HTERT RPE-1 (cell line): ENCODE data around the gene TEK.

Source experiments
- in situ Hi-C: fragments of 300-500 bp; cut with MboI; formaldehyde crosslinking; loops from 4 replicates; pipeline ENCODE4 v1.14.3; 2020; ENCODE audit warnings: low sequenced_read_pairs

The TEK gene

DNA sequence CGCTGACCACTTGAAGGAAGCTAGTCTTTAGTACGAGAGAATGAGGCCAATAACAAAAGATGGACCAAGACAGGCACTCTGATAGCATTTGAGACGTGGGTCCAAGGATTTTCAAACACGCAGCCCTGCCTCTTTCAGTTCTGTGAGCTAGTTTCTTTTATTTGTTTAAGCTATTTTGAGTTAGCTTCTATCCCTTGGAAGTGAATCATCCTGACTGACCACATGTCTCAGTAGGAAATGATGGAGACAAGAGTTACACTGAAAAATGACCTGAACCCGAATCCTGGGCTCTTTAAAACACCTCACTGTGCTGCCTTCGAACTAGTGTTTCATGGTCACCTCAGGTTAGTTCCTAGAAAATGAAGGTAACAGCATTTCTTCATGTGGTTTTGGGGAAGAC lies 9.9 kb downstream of the TEK start:
- in situ Hi-C loops: no loop called here

GRCh38 chr9:27124151-27124550 lies 15.1 kb downstream of the TEK start:
- in situ Hi-C loops: no loop called here

DNA sequence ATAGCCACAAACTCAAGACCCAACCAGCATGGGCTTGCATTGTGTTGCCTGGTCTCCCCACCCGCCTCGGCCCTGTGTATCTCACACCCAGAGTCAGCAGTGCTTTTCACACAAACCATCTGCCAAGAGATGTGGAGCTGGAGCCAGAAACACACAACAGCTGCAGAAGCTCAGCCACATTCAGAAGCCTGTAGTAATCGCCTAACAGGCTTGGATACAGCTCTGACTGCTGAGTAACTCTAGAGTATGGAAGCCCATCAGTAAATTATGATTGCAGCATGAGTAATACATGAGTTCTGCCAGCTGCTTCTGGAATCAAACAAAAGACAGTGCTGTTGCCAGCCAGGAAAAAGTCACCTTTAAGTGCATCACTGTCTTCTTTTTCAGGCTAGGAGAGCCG lies 16.0 kb downstream of the TEK start:
- in situ Hi-C loops: no loop called here

GRCh38 chr9:27125936-27126335 lies 16.9 kb downstream of the TEK start:
- in situ Hi-C loops: no loop called here

DNA sequence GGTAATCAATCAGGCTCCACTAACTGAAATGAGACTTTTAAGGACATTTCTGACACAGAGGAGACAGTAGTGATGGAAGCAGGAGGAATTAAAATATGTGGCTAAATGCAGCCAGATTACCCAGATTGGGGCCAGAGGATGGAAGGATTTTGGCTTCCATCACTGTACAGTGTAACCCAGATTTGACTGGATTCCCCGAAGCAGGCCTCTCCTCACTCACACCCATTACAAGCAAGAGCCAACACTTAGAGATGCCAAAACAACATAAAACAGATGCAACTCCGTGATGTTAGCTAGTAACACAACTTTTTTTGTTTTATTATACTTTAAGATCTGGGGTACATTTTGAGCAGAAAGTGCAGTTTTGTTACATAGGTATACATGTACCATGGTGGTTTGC lies 17.6 kb downstream of the TEK start:
- in situ Hi-C loops: no loop called here

DNA sequence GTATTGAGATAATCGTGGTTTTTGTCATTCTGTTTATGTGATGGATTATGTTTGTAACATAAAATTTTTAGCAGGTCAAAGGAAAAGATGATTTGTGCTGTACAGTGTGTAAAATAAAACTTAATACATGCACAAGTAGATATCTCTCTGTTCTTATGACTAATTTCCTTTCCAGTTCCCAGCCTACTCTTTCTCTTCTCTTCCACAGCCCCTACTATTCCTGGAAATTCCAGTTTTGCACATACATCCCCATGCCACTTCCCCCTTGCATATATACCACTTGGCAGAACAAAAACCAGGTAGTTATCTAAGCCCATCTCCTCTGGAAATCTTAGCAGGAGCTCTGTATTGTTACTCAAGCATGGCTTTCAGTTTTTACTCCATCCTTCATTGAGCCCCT lies 20.2 kb downstream of the TEK start:
- in situ Hi-C loops: no loop called here

DNA sequence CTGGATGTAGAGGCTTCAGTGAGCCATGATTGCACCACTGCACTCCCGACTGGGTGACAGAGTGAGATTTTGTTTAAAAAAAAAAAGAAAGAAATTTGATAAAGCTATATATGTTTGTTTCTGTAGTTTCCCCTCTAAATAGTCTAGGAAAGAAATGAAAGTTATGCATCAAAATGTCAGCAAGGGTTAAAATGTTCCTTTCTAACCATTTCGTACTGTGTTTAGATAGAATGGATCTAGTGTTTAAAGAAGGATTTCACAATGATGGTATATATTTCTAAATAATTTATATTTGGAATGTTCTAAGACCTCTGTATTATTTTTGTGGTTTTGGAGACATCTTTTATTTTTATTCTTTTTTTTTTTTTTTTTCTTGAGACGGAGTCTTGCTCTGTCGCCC lies 22.7 kb downstream of the TEK start:
- in situ Hi-C loops: no loop called here

GRCh38 chr9:27133817-27134216 lies 24.8 kb downstream of the TEK start:
- in situ Hi-C loops: no loop called here

DNA sequence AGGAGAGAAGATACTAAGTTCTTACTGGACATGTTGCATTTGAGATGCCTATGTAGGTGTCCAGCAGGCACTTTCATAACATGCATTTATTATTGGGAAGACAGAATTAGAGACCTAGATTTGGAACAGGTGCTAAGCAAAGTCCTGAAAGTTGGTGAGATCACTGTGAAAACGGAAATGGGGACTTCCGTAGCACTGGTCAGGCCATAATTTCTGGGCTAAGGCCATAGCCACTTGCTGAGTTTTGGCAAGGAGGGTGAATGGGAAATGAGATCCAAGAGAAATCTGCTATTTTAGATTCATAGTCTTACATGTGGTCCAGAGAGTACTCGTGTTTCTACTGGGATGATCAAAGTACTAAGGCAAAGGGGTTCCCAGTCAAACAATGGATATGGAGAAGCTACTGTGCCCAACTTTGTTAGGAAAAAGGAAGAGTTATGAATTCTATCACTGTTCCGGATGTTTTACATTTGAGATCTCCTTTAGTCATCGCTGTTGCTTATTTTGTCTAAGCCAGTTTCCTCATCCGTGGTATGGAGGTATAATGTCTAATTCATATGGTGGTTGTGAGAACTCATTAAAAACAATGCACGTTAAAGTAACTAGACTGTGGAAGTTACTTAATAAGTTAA lies 33.4 kb downstream of the TEK start:
- in situ Hi-C loops: no loop called here

DNA sequence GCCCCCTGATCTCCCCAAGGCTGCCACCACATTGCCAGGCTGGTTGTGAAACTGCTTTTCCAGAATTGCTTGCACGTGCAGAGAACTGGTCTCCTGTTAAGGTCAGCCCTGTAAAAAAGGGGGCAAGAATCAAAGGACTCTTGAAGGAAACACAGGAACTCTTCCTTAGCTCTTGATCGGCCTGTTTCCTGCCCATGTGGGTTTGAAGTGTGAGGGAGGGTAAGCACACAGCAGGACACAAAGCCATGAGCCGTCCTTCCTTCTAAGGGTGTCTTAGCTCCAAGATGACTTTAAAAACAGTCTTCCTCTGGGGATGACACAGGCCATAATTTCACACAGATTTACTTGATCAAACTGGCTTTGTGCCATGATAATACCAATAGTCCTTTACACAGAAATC lies 36.1 kb downstream of the TEK start:
- in situ Hi-C loops: no loop called here

DNA sequence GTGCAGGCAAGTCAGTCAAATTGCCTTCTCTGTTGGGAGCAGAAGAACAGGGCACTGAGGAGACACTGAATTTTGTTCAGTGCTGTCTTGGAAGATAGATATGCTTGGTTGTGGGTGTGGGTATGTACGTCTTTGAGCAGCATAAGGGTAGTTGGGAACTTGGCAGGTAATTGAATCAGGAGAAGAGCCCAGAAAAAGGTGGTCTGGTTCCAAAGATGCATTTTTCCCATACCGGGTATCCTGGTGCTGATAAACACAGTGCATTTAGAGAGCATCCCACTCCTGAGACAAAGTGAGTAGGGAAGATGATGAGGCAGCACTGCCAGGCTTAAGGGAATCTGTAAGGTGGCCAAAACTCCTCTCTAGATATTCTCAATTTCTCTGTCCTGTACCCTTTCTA lies 40.6 kb downstream of the TEK start:
- in situ Hi-C loops: no loop called here

- in situ Hi-C loops: no loop called here
Measured at GRCh38 chr9:27150746-27151406, 41.9 kb downstream of the TEK start.

- in situ Hi-C loops: no loop called here
Measured at GRCh38 chr9:27151693-27152404, 42.8 kb downstream of the TEK start.

- in situ Hi-C loops: no loop called here
Measured at GRCh38 chr9:27152405-27152718, 43.3 kb downstream of the TEK start.

DNA sequence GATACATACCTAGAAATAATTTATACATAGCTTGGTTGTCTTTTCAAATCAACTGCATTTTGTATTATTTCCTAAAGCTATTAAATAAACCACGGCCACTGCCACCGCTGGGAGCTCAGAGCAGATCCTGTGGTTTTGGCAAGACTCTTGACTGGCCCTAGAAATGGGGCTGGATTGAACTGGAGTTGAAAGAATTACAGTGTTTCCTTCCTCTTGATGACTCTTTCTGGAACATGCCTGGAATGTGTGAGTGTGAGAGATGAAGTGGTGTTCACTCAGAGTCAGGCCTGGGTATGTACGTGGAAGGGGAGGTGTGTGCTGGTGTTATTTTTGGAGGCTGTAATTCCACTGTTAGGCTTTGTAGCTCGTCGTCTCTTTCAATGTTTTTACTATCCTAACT lies 45.9 kb downstream of the TEK start:
- in situ Hi-C loops: no loop called here

GRCh38 chr9:27157097-27157496 lies 48.1 kb downstream of the TEK start:
- in situ Hi-C loops: no loop called here

- in situ Hi-C loops: no loop called here
Measured at GRCh38 chr9:27157736-27158135, 48.7 kb downstream of the TEK start.

GRCh38 chr9:27160636-27161035 lies 51.6 kb downstream of the TEK start:
- in situ Hi-C loops: no loop called here

DNA sequence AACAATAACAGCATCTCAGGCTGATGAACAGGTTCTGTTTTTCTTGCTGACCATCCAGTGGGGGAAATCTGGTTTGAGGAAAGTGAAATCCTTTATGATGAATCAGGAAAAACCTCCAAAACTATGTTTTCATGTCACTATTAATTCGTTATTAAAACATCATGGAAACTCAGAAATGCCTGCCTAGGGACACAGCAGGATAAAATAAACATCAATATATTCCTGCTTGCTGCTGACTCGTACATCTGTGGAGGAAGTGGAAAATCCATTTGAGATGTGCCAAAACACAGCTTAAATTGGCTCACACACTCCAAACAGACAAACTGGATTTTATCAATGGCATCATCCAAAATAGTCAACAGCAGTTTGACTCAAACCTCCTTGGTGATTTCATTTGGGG lies 53.0 kb downstream of the TEK start:
- in situ Hi-C loops: no loop called here

DNA sequence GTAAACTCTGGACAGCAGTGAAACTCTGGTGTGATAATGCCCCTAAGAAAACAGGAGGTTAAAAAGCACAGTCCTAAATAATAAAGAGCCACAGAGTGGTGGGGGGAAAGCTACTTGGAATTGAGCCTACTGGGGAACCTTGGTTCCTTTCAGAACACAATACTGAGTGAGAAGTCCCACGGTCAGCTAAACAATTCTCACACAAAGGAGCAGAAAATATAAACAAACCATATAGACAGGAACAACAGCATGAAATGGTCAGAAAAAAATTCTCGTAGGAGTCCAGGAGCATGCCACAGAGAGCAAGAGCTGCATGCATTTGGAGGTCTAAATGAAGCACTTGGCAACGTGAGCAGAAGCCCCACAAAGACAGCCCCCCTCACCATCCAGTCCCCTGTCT lies 56.0 kb downstream of the TEK start:
- in situ Hi-C loops: no loop called here

DNA sequence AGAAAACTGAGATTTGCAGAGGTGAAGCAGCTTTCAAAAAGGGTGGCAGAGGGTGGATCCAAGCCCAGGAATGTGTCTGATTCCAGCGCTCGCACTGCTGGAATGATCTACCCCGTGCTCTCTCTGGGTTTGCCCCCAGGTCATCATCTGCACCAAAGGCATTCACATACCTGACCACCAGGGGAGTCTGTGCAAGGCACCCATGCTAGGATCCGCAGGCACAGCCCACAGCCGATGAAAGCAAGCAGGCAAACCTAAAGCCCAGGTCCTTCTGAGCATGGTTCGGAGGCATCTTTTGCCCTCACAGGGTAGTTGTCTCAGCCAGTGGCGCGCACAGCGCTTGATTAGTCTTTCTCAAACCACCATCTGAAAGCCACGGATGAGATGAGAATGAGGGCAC lies 56.6 kb downstream of the TEK start:
- in situ Hi-C loops: no loop called here

DNA sequence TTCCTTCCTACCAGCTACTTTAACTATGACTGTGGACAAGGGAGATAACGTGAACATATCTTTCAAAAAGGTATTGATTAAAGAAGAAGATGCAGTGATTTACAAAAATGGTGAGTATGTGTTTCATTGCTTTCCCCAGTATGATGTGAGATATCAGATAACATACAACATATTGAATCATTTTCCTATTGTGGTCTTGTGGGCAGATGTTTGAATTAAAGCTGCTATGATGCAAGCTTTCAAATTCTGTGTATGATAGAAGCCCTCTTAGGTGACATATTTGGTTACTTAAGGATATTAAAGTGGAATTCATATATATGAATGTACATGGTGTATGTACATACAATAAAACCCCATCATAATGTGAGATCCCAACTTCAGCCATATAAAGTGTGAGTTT lies 59.5 kb downstream of the TEK start:
- in situ Hi-C loops: no loop called here

- in situ Hi-C loops: no loop called here
Measured at GRCh38 chr9:27168951-27169350, 59.9 kb downstream of the TEK start.
